ENCODE results near the gene PFKP. TPM values are rescaled to one million over a fixed set of nuclear protein-coding genes. Genes with fewer than 3 reads are reported as not detected.

The PFKP gene
- 10 to 100 TPM; 31.8 to 55.1 (median 31.9) TPM for polyA plus RNA-seq (ENCODE audit: insufficient read length in 3 of 3)
- long read RNA-seq, donor 1, partial matches to known transcripts, result 9 of 13 reads
- long read RNA-seq, donor 1, other reads (novel, unspliced or antisense), result 0 of 13 reads
- long read RNA-seq, donor 2, partial matches to known transcripts, result 15 of 18 reads
- long read RNA-seq, donor 2, other reads (novel, unspliced or antisense), result 0 of 18 reads
- long read RNA-seq, donor 3, transcript PFKP-203 (22 exons, 2,654 nt), result major isoform, 5 of 49 reads
- long read RNA-seq, donor 3, partial matches to known transcripts, result 44 of 49 reads
- long read RNA-seq, donor 3, other reads (novel, unspliced or antisense), result 0 of 49 reads
- long read RNA-seq, donor 4, partial matches to known transcripts, result 10 of 12 reads
- long read RNA-seq, donor 4, other reads (novel, unspliced or antisense), result 0 of 12 reads
- long read RNA-seq, donor 5, result 0 reads
- long read RNA-seq, donor 6, transcript PFKP-203 (22 exons, 2,654 nt), result major isoform, 5 of 16 reads
- long read RNA-seq, donor 6, partial matches to known transcripts, result 10 of 16 reads
- long read RNA-seq, donor 6, other reads (novel, unspliced or antisense), result 0 of 16 reads
- long read RNA-seq, donor 7, partial matches to known transcripts, result 57 of 62 reads
- long read RNA-seq, donor 7, other reads (novel, unspliced or antisense), result 0 of 62 reads
- long read RNA-seq, donor 8, transcript PFKP-203 (22 exons, 2,654 nt), result major isoform, 5 of 35 reads
- long read RNA-seq, donor 8, partial matches to known transcripts, result 29 of 35 reads
- long read RNA-seq, donor 8, other reads (novel, unspliced or antisense), result 0 of 35 reads
- long read RNA-seq, donor 9, partial matches to known transcripts, result 31 of 35 reads
- long read RNA-seq, donor 9, other reads (novel, unspliced or antisense), result 0 of 35 reads
- long read RNA-seq, donor 10, transcript PFKP-203 (22 exons, 2,654 nt), result major isoform, 7 of 17 reads
- long read RNA-seq, donor 10, partial matches to known transcripts, result 10 of 17 reads
- long read RNA-seq, donor 10, other reads (novel, unspliced or antisense), result 0 of 17 reads
- long read RNA-seq, donor 11, partial matches to known transcripts, result 0 of 2 reads
- long read RNA-seq, donor 11, other reads (novel, unspliced or antisense), result 0 of 2 reads
- long read RNA-seq, donor 12, partial matches to known transcripts, result 5 of 7 reads
- long read RNA-seq, donor 12, other reads (novel, unspliced or antisense), result 0 of 7 reads
- long read RNA-seq, donor 13, result 0 reads
- long read RNA-seq, donor 14, partial matches to known transcripts, result 6 of 7 reads
- long read RNA-seq, donor 14, other reads (novel, unspliced or antisense), result 0 of 7 reads
- long read RNA-seq, donor 15, partial matches to known transcripts, result 5 of 6 reads
- long read RNA-seq, donor 15, other reads (novel, unspliced or antisense), result 0 of 6 reads
- long read RNA-seq, donor 16, transcript PFKP-203 (22 exons, 2,654 nt), result major isoform, 14 of 131 reads
- long read RNA-seq, donor 16, partial matches to known transcripts, result 114 of 131 reads
- long read RNA-seq, donor 16, other reads (novel, unspliced or antisense), result 0 of 131 reads

GRCh38 chr10:3067118-3067858 is at the start of gene PFKP:
Gene PFKP, plus strand, starts transcription at chr10:3067548. Its CDS starts 48 bp downstream, at chr10:3067596.
- DNase-seq (ENCODE audit: extremely low read depth in 1 of 11, low read depth in 9 of 11, low spot score in 4 of 11), result no peak

GRCh38 chr10:3018247-3018646 is 49.1 kb upstream of the PFKP start:
- no peak for DNase-seq (ENCODE audit: extremely low read depth in 1 of 11, low read depth in 9 of 11, low spot score in 4 of 11)

GRCh38 chr10:3020311-3020710 is 47.0 kb upstream of the PFKP start:
- no peak for DNase-seq (ENCODE audit: extremely low read depth in 1 of 11, low read depth in 9 of 11, low spot score in 4 of 11)

- no peak for DNase-seq (ENCODE audit: extremely low read depth in 1 of 11, low read depth in 9 of 11, low spot score in 4 of 11)
Observed at GRCh38 chr10:3020881-3021280, 46.5 kb upstream of the PFKP start.

- no peak for DNase-seq (ENCODE audit: extremely low read depth in 1 of 11, low read depth in 9 of 11, low spot score in 4 of 11)
Observed at GRCh38 chr10:3022027-3022426, 45.3 kb upstream of the PFKP start.

GRCh38 chr10:3023892-3024291 is 43.5 kb upstream of the PFKP start:
- no peak for DNase-seq (ENCODE audit: extremely low read depth in 1 of 11, low read depth in 9 of 11, low spot score in 4 of 11)

- DNase-seq (ENCODE audit: extremely low read depth in 1 of 11, low read depth in 9 of 11, low spot score in 4 of 11), result no peak
Observed at GRCh38 chr10:3025026-3025683, 42.2 kb upstream of the PFKP start.

- DNase-seq (ENCODE audit: extremely low read depth in 1 of 11, low read depth in 9 of 11, low spot score in 4 of 11), result no peak
Observed at GRCh38 chr10:3027866-3028265, 39.5 kb upstream of the PFKP start.

GRCh38 chr10:3028441-3028840 is 38.9 kb upstream of the PFKP start:
- no peak for DNase-seq (ENCODE audit: extremely low read depth in 1 of 11, low read depth in 9 of 11, low spot score in 4 of 11)

- DNase-seq (ENCODE audit: extremely low read depth in 1 of 11, low read depth in 9 of 11, low spot score in 4 of 11), result no peak
Observed at GRCh38 chr10:3030765-3031164, 36.6 kb upstream of the PFKP start.

GRCh38 chr10:3031490-3031889 is 35.9 kb upstream of the PFKP start:
- no peak for DNase-seq (ENCODE audit: extremely low read depth in 1 of 11, low read depth in 9 of 11, low spot score in 4 of 11)

GRCh38 chr10:3033925-3034324 is 33.4 kb upstream of the PFKP start:
- no peak for DNase-seq (ENCODE audit: extremely low read depth in 1 of 11, low read depth in 9 of 11, low spot score in 4 of 11)

- DNase-seq (ENCODE audit: extremely low read depth in 1 of 11, low read depth in 9 of 11, low spot score in 4 of 11), result no peak
Observed at GRCh38 chr10:3034616-3035015, 32.7 kb upstream of the PFKP start.

GRCh38 chr10:3036155-3037021 is 31.0 kb upstream of the PFKP start:
- DNase-seq (ENCODE audit: extremely low read depth in 1 of 11, low read depth in 9 of 11, low spot score in 4 of 11), result no peak

GRCh38 chr10:3037182-3037581 is 30.2 kb upstream of the PFKP start:
- DNase-seq (ENCODE audit: extremely low read depth in 1 of 11, low read depth in 9 of 11, low spot score in 4 of 11), result no peak

GRCh38 chr10:3040069-3040468 is 27.3 kb upstream of the PFKP start:
- no peak for DNase-seq (ENCODE audit: extremely low read depth in 1 of 11, low read depth in 9 of 11, low spot score in 4 of 11)

- no peak for DNase-seq (ENCODE audit: extremely low read depth in 1 of 11, low read depth in 9 of 11, low spot score in 4 of 11)
Observed at GRCh38 chr10:3042589-3042988, 24.8 kb upstream of the PFKP start.
